RWPE1 (cell line): ENCODE results near the gene PTRH1.

Source experiments
- CTCF ChIA-PET: fragments of 350-600 bp; sonication (Branson Sonifier 250); formaldehyde crosslinking; extraction: SDS; loops from one replicate; lab custom pipeline; 2021; lab: Yijun Ruan, JAX
- POLR2A ChIA-PET: fragments of 400-600 bp; formaldehyde crosslinking; extraction: SDS; loops from one replicate; lab custom pipeline; 2020; ENCODE audit warnings: antibody characterized with exemption; ENCODE audit not compliant: low non-redundant PET; lab: Yijun Ruan, JAX
- DNase-seq: peaks from one replicate; pipeline ENCODE4 v3.0.0; 2012; ENCODE audit warnings: low spot score
- H3K27ac ChIP-seq: fragments of 450-650 bp; 2 replicates; pipeline ENCODE4 v1.5.1; 2017
- TF ChIP-seq, protein P1 (sequence below): fragments of 450-650 bp; conservative IDR thresholded peaks from 2 replicates; pipeline ENCODE4 v1.5.1; 2017; ENCODE audit warnings: low read depth, mild to moderate bottlenecking

Gene PTRH1

DNA sequence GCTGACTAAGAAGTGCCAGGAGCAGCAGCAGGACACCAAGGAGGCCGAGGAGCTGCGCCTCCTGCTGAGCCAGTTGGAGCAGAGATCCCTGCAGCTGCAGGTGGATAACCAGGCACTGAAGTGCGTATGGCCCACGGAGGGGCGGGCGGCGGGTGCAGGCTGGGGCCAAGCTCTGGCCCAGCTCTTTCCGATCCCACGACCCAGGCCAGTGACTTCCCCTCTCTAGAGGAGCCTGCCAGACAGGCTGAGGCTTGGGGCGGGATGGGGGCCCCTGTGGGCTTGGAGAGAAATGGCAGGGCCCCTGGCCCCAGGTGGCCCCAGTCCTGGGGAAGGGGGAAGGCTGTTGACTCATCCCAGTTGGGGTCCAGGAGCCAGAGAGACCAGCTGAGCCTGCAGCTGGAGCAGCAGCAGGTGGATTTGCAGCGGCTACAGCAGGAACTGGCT is 3.6 kb downstream of the PTRH1 start:
- CTCF ChIA-PET: interaction anchor here (0.6 to 3.4 kb wide), 4 partner anchors 23 to 1085 kb away, joined by 4 to 12 read pairs (median 6); partner anchors contain the start of gene TOR2A
- POLR2A ChIA-PET: interaction anchor here (1.0 kb wide), 1 partner anchor 23 kb away, joined by 3 read pairs; no protein-coding TSS in a partner anchor
- DNase-seq: no peak
- peak overlapping the region; percentile 95 for H3K27ac ChIP-seq
- TF ChIP-seq, protein P1, sequence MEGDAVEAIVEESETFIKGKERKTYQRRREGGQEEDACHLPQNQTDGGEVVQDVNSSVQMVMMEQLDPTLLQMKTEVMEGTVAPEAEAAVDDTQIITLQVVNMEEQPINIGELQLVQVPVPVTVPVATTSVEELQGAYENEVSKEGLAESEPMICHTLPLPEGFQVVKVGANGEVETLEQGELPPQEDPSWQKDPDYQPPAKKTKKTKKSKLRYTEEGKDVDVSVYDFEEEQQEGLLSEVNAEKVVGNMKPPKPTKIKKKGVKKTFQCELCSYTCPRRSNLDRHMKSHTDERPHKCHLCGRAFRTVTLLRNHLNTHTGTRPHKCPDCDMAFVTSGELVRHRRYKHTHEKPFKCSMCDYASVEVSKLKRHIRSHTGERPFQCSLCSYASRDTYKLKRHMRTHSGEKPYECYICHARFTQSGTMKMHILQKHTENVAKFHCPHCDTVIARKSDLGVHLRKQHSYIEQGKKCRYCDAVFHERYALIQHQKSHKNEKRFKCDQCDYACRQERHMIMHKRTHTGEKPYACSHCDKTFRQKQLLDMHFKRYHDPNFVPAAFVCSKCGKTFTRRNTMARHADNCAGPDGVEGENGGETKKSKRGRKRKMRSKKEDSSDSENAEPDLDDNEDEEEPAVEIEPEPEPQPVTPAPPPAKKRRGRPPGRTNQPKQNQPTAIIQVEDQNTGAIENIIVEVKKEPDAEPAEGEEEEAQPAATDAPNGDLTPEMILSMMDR: no peak

DNA sequence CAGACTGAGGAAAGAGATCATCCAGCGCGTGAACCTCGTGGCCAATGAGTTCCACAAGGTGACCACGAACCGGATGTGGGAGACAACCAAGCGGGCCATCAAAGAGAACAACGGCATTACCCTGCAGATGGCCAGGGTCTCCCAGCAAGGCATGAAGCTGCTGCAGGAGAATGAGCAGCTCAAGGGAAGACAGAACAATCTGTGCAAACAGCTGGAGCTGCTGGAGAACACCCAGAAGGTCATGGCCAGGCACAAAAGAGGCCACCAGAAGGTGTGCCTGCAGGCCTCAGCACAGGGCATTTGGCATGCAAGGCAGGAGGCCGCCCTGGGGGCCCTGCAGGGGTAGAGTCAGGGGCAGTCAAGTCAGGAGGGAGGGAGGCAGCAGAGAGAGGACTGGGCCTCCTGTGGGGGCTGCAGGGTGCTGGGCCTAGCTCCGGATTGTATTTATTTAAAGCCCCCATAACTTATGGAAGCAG is 4.2 kb downstream of the PTRH1 start:
- ChIA-PET CTCF (interaction anchor here (0.6 to 3.4 kb wide), 5 partner anchors 24 to 1084 kb away, joined by 3 to 12 read pairs (median 6); partner anchors contain the start of gene TOR2A), POLR2A (interaction anchor here (1.0 kb wide), 1 partner anchor 23 kb away, joined by 3 read pairs; no protein-coding TSS in a partner anchor)
- H3K27ac ChIP-seq: peak overlapping the region; percentile 95
- no peak for DNase-seq
- TF ChIP-seq, protein P1: no peak

DNA sequence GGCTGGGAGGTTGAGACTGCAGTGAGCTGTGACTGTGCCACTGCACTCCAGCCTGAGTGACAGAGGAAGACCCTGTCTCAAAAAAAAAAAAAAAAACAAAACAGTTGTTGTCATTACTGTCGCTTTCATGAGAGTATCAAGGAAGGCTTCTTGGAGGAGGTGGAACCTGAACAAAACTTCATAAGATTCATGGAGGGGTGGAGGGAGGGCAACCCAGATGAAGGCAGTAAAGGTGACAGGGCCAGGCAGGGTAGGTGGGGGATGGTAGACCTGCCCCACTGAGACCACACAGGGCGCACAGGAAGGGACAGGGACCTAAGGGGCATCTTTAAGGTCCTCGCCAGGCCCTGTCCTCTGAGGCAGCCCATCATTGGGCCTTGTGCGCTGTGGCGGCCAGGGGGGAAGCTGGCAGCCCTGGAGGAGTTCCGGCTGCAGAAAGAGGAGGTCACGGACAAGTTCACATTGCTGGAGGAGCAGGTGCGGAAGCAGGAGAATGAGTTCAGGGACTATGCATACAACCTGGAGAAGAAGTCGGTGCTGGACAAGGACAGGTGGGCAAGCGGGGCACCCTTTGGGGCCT is 5.2 kb downstream of the PTRH1 start:
- CTCF ChIA-PET: interaction anchor here (0.6 to 3.4 kb wide), 2 partner anchors 24 to 91 kb away, joined by 3 to 12 read pairs; partner anchors contain the start of gene TOR2A
- DNase-seq: no peak
- TF ChIP-seq, protein P1: no peak
- POLR2A ChIA-PET: no interaction called here
- H3K27ac ChIP-seq: peak overlapping the region; percentile 95

DNA sequence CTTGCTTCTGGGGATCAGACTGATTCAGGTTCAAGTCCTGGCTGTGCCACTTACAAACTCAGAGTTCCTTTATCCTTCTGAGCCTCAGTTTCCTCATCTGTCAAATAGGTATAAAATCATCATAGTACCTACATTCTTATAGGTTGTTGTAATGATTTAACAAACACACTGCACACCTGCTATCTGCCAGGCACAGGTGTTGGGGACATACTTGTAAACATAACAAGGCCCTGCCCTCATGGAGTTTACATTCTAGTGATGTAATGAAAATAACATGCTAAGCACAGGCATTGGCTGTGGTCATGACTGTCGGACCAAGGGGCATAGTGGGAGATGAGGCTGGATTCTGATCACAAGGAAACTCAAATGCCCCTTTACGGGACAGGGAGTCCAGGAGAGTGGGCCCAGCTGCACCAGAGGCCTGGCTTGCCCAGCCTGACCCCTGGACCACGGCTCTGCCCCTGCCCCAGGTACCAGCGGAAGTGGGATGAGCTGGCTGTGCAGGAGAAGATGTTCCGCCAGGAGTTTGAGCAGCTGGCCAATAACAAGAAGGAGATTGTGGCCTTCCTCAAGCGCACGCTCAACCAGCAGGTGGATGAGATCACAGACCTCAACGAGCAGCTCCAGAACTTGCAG is 6.4 kb downstream of the PTRH1 start:
- TF ChIP-seq, protein P1: no peak
- ChIA-PET CTCF (interaction anchor here (0.8 kb wide), 1 partner anchor 25 kb away, joined by 3 read pairs; the partner anchor contains the start of gene TOR2A), POLR2A (no interaction called here)
- no peak overlapping the region for H3K27ac ChIP-seq
- DNase-seq: no peak

DNA sequence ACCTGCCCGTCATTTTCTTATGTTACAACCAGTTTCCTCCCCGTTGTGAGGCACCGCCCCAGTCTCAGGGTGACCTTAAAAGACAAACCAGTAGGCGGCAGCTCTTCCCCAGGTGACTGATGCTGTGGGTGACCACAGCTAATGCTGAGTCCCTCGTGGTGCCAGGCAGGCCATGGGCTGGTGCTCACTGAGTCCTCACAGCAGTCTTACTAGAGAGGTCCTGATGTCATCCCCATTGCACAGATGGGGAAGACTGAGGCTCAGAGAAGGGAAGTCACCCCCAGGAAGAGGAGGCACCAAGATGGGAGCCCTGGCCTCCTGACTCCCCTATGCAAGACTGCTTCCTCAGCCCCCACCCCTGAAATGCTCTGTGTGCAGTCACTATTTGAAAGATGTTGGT is 7.7 kb downstream of the PTRH1 start:
- CTCF ChIA-PET: interaction anchor here (1.9 kb wide), 1 partner anchor 27 kb away, joined by 9 read pairs; the partner anchor contains the start of gene TOR2A
- POLR2A ChIA-PET: no interaction called here

DNA sequence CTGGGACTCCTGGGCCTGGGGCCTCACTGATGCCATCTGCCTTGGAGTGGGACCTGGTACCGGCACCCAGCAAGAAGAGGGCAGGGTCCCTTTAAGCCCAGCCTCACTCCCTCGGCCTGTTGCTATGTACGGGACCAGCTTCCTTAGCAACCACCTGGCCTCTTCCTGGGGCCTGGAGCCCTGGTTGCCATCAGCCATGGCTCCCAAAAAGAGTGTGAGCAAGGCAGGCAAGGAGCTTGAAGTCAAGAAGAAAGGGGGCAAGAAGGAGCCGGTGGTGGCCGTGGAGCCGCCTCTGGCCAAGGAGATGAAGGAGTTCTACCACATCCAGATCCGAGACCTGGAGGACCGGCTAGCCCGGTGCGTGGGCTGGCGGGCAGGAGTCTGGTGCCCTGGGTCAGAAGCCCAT is 8.6 kb downstream of the PTRH1 start, which contains the start of gene CFAP157:
TSS of gene CFAP157 (plus strand) at position 153 of the 406 bp plus-strand sequence. CDS start at position 197, 44 bp downstream.
- DNase-seq: peak; percentile 59
- TF ChIP-seq, protein P1: no peak
- H3K27ac ChIP-seq: peak within 1 kb of the TSS; percentile 4; the same call in 1 of the 2 replicates
- ChIA-PET CTCF (interaction anchor here (1.0 to 1.9 kb wide), 2 partner anchors 9 to 28 kb away, joined by 3 to 9 read pairs; partner anchors contain the start of genes PTRH1, TOR2A and TTC16), POLR2A (no interaction called here)

More for the DNA sequence above, 7.7 kb downstream of the PTRH1 start:
- DNase-seq: no peak
- H3K27ac ChIP-seq: no peak overlapping the region
- TF ChIP-seq, protein P1: no peak
